NCI-H2227 treated with DMSO at 0.1 percent for 48 hours (cell line): ENCODE results near the gene TGFB2.
"Not testable (repeated sequence)": the region's sequence is repeated elsewhere in the genome, so short reads cannot be mapped to it uniquely, and the experiment has no call there.

Experiments used
- DNase-seq: peaks from one replicate; lab custom pipeline; 2025; lab: John Stamatoyannopoulos, UW

Gene TGFB2

GRCh38 chr1:218344814-218345672 is at the start of gene TGFB2:
Gene TGFB2 (plus strand): TSS chr1:218345336. CDS start chr1:218346702, 1,366 bp downstream.
- DNase-seq = peak; percentile 52

GRCh38 chr1:218296162-218296561 is 49.0 kb upstream of the TGFB2 start:
- no peak for DNase-seq

- no peak for DNase-seq
These were observed 47.7 kb upstream of the TGFB2 start for GRCh38 chr1:218297461-218297860.

- no peak for DNase-seq
These were observed 47.3 kb upstream of the TGFB2 start for GRCh38 chr1:218297867-218298266.

GRCh38 chr1:218298398-218298797 is 46.7 kb upstream of the TGFB2 start:
- no peak for DNase-seq

GRCh38 chr1:218299416-218299815 is 45.7 kb upstream of the TGFB2 start:
- DNase-seq = peak; percentile 52

- no peak for DNase-seq
These were observed 43.9 kb upstream of the TGFB2 start for GRCh38 chr1:218301217-218301616.

- DNase-seq = no peak
These were observed 43.0 kb upstream of the TGFB2 start for GRCh38 chr1:218302155-218302554.

GRCh38 chr1:218303176-218303879 is 41.8 kb upstream of the TGFB2 start:
- no peak for DNase-seq

- peak; percentile 93 for DNase-seq
These were observed 40.7 kb upstream of the TGFB2 start for GRCh38 chr1:218304281-218305039.

- peak; percentile 60 for DNase-seq
These were observed 39.6 kb upstream of the TGFB2 start for GRCh38 chr1:218305472-218306064.

GRCh38 chr1:218312509-218312908 is 32.6 kb upstream of the TGFB2 start:
- no peak for DNase-seq

GRCh38 chr1:218314316-218314715 is 30.8 kb upstream of the TGFB2 start:
- no peak for DNase-seq

GRCh38 chr1:218315638-218316037 is 29.5 kb upstream of the TGFB2 start:
- DNase-seq = no peak

- no peak for DNase-seq
These were observed 28.1 kb upstream of the TGFB2 start for GRCh38 chr1:218317061-218317460.

GRCh38 chr1:218320182-218320581 is 25.0 kb upstream of the TGFB2 start:
- not testable (repeated sequence) for DNase-seq

- DNase-seq = no peak
These were observed 22.4 kb upstream of the TGFB2 start for GRCh38 chr1:218322762-218323161.

- DNase-seq = no peak
These were observed 21.4 kb upstream of the TGFB2 start for GRCh38 chr1:218323568-218324225.

- no peak for DNase-seq
These were observed 20.9 kb upstream of the TGFB2 start for GRCh38 chr1:218324226-218324580.

GRCh38 chr1:218328769-218329168 is 16.4 kb upstream of the TGFB2 start:
- DNase-seq = no peak

- DNase-seq = peak; percentile 62
These were observed 15.0 kb upstream of the TGFB2 start for GRCh38 chr1:218330043-218330623.
